ENCODE measurements around the gene BCL2L14.
"Not testable (repeated sequence)": the region's sequence is repeated elsewhere in the genome, so short reads cannot be mapped to it uniquely, and the experiment has no call there.

Gene BCL2L14

DNA sequence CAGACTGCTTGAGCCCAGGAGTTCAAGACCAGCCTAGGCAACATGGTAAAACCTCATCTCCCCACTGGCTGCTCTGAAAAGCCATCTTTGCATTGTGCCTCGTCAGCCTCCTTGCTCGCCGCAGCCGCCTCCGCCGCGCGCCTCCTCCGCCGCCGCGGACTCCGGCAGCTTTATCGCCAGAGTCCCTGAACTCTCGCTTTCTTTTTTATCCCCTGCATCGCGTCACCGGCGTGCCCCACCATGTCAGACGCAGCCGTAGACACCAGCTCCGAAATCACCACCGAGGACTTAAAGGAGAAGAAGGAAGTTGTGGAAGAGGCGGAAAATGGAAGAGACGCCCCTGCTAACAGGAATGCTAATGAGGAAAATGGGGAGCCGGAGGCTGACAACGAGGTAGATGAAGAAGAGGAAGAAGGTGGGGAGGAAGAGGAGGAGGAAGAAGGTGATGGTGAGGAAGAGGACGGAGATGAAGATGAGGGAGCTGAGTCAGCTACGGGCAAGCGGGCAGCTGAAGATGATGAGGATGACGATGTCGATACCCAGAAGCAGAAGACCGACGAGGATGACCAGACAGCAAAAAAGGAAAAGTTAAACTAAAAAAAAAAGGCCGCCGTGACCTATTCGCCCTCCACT is 40.3 kb downstream of the BCL2L14 start:
- not testable (repeated sequence) for DNase-seq

DNA sequence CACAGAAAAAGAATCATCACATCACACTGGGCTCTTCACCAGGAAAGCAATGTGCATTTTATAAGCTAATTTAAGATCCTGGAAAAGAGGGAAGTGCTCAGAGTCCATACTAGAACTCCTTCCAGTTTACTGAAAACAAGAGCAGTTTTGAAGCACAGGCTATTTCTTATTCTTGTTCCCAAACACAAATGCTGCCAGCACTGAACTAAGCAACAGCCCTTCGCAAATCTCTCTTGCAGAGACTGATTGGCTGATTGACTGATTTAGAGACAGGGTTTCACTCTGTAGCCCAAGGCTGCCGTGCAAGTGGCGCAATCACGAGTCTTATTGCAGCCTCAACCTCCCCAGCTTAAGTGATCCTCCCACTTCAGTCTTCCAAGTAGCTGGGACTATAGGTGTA is 44.8 kb downstream of the BCL2L14 start:
- DNase-seq, result no peak

DNA sequence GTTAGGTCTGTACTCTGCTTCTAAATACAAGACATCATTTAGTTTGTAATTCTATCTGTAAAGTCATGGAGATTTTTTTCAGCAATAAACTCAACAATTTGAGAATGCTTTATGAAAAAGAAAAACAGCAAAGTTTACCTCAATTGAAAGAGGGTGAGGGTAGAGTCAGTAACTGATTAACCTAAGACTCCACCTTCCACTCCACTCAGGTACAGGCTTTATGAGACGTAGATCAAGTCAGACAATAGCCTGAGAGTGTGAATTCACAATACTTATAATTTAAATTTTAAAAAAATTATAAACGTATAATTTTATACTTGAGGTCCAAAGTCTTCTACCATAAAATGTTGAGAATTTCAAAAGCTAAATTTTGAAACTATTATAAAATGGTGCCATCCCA is 45.9 kb downstream of the BCL2L14 start:
- no peak for DNase-seq

DNA sequence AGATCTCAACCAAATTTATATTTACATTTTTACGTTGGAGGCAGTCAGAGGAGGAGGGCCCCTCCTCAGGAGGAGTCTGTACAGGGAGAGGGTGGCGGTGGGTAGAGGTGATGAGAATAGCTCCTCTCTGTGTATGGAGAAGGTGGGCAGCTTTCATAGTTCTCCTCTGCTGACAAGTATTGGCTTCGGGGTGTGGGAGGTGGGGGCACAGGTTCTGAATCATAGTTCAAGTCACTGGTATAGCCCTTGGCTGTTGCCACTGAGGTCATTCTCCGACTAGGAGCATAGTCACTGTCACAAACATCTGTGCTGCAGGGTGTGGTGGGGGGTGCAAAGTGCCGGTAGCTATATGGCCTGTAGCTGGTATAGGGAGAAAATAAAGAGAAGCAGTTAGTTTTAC is 50.3 kb downstream of the BCL2L14 start:
- no peak for DNase-seq

DNA sequence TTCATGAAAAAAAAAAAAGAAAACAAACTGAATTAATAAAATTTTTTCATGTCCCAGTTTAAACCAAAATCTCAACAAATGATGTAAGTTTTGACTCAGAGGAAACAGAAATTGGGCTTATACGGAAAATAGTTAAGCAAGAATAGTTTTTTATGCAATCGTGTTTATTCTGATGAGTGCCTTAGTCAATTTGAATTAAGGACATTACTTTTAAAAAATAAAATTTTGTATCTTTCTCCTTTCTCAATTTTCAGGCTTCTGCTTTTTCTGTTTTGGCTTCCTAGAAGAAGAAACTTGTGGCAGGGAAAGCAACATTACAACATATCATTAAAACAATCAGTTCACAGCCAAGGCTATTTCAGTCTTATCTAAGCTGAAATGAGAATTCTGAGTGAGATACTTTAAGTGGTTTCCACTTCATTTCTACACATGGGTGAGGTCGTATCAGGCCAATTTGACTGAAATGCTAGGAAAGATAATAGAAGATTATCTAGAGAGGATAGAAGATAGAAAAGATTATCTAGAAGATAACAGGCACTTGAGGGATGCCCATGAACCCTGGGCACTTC is 52.4 kb downstream of the BCL2L14 start:
- DNase-seq, result no peak

DNA sequence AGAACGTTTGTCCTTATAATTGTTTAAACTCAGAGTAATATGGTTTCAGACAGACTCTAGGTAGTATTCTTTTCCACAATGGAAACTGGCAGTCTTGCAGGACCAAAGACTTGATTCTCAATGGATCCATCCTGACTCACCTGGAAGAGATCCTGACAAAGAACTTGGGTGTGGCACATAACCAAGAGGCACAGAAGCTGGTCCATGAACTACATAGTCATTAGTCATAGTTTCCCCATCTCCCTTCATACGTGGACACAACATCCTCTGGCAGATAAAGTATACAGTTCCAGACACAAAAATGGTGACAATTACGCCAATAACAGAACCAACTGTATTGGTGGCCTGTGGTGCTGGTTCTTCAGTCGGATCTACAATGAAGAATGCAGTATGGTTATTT is 55.8 kb downstream of the BCL2L14 start:
- no peak for DNase-seq

DNA sequence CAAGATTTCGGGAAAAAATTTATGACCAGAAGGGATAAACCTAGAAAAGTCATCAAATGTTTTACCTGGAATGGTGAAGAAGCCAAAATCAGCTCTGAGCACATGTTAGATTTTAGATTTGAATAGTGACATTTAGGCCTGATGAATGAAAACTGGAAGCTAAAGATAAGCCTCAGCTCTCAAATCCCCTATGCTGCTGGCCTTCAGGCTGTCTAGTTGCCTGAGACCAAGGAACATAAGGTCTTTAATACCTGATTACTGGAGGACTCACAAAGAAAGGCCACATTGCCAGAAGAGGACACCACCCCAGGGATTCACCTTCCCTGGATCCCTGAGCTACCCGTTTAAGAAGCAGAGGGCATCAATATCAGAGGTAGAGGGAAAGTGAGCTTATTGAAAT is 56.6 kb downstream of the BCL2L14 start:
- DNase-seq, result no peak

DNA sequence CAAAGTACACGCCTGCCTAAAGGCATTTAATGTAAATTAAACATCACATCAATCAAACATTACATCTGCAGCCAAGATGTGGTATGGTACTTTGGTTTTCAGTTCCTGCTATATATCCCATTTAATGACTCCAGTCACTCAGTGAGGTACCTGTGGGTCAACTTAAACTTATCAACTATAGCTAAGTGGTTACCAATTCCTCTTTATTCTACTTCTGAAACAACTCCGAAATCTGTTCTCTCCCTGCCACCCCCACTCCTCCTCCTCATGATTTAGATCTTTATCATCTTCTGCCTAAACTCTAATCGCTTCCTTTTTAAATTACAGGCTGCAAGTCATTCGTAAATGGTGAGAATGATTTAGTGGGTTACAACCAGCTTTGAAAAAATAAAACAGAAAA is 57.9 kb downstream of the BCL2L14 start:
- DNase-seq, result no peak

DNA sequence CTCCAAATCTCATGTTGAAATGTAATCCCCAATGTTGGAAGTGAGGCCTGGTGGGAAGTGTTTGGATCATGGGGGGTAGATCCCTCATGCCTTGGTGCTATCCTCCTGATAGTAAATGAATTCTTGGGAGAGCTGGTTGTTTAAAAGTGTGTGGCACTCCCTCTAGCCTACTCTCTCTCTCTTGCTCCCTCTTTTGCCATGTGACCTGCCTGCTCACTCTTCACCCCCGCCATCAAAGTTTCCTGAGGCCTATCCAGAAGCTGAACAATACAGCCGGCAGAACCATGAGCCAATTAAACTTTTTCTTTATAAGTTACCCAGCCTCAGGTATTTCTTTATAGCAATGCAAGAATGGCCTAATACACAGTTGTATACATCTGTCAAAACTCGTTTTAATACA is 62.5 kb downstream of the BCL2L14 start:
- DNase-seq, result no peak

DNA sequence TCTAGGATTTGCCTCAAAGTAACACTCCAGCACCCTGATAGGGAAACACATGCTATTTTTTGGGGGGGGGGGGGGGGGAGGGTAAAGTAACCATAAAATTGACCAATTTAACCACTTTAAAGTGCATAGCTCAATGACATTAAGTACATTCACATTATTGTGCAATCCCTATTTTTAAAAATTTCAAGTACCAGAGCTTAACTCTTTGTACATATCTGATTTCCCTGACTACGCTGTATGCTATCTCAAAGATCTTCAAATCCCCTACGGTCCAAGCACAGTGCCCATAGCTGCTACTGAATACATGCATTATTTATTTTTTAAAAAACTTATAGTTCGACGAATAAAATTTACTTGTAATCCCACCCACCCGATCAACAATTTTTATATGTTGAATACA is 63.0 kb downstream of the BCL2L14 start:
- DNase-seq, result no peak

DNA sequence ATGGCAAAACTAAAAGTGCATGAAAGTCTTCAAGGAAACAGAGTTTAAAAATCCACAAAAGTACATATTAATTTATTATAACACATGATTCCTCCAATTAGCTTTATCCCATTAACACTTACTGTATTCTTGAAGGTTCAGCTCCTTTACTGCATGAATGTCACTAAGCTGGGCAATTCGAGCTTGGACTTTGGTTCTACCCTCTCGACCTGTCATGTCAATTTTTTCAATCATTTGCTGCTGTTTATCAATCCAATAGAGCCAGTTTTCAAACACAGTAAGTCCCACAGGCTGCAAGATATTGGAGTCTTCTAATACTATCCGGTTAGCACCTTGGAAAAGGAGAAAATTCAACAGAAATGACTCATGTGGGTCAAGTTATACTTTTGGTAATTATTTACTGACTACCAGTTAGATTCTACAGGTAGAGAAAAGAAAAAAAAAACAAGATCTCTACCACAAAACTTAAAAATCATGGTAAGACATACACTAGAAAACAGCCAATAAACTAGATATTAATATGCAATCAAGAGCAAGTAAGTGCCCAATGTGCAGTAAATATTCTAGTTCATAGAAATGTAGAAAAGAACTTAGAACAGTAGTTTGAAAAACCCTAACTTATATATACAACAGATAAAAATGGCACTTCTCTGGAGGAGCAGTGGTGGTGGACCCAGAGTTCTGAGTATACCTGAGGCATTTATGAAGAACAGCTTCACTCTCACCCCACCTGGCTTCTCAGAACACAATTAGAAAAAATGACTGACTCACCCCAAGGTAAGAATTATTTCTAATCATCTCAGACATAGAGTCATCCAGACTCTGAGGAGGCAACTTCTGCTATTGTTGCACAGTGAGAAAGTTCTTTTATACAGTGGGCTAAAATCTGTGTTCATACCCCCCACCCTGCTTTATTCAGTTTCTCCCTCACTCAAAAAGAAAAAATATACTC is 67.7 kb downstream of the BCL2L14 start:
- no peak for DNase-seq

DNA sequence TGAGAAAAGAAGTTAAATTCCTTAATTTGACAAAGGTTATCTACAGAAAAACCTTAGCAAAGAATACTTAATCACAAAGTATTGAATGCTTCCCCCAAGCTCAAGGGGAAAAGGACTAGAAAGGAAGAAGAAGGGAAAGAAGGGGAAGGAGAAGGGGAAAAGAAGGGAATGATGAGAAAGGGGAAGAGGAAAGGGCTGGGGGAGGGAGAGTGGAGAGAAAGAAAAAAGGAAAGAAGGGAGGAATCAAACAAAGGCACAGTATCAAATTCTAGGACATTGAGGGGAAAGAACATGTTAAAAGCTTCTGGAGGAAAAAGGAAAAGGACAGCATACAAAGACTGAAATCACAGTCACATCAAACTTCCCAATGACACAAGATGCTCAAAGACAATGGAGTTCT is 70.3 kb downstream of the BCL2L14 start:
- DNase-seq, result no peak

DNA sequence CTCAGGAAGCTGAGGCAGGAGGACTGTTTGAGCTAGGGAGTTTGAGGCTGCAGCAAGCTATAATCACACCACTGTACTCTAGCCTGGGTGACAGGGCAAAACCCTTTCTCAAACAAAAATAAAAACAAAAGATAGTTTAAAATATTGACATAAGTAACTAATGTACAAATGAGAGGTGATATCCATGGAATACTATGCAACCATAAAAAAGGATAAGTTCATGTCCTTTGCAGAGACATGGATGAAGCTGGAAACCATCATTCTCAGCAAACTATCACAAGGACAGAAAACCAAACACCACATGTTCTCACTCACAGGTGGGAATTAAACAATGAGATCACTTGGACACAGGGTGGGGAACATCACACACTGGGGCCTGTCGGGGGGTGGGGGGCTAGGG is 73.8 kb downstream of the BCL2L14 start:
- not testable (repeated sequence) for DNase-seq

DNA sequence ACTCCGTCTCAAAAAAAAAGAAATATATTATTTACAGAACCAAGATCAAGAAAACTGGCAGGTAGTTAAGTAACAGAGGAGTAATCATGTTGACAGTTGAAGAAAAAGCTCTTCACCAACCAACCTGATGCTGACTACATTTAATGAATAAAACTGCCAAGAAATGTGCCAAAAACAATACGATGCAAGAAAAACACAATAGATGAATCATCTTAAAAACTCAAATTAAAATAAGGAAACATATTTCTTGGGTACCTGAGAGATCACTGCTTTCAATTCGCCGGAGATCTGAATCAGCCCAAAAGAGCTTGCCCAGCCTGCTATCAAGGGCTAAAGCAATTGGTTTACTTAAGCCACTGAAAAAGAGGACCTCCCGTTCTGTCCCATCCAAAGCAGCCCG is 76.4 kb downstream of the BCL2L14 start:
- no peak for DNase-seq
